Kidney tubule cell (primary cell): ENCODE data around the gene SSH2.
"Not testable (repeated sequence)": the region's sequence is repeated elsewhere in the genome, so short reads cannot be mapped to it uniquely, and the experiment has no call there.

Experiments used
- DNase-seq: peaks from one replicate; pipeline ENCODE4 v3.0.0-alpha.2; 2018; ENCODE audit warnings: low spot score

SSH2 gene, protein sequence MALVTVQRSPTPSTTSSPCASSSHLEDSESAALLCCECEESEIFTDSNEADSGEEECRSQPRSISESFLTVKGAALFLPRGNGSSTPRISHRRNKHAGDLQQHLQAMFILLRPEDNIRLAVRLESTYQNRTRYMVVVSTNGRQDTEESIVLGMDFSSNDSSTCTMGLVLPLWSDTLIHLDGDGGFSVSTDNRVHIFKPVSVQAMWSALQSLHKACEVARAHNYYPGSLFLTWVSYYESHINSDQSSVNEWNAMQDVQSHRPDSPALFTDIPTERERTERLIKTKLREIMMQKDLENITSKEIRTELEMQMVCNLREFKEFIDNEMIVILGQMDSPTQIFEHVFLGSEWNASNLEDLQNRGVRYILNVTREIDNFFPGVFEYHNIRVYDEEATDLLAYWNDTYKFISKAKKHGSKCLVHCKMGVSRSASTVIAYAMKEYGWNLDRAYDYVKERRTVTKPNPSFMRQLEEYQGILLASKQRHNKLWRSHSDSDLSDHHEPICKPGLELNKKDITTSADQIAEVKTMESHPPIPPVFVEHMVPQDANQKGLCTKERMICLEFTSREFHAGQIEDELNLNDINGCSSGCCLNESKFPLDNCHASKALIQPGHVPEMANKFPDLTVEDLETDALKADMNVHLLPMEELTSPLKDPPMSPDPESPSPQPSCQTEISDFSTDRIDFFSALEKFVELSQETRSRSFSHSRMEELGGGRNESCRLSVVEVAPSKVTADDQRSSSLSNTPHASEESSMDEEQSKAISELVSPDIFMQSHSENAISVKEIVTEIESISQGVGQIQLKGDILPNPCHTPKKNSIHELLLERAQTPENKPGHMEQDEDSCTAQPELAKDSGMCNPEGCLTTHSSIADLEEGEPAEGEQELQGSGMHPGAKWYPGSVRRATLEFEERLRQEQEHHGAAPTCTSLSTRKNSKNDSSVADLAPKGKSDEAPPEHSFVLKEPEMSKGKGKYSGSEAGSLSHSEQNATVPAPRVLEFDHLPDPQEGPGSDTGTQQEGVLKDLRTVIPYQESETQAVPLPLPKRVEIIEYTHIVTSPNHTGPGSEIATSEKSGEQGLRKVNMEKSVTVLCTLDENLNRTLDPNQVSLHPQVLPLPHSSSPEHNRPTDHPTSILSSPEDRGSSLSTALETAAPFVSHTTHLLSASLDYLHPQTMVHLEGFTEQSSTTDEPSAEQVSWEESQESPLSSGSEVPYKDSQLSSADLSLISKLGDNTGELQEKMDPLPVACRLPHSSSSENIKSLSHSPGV (N-terminal part only)

DNA sequence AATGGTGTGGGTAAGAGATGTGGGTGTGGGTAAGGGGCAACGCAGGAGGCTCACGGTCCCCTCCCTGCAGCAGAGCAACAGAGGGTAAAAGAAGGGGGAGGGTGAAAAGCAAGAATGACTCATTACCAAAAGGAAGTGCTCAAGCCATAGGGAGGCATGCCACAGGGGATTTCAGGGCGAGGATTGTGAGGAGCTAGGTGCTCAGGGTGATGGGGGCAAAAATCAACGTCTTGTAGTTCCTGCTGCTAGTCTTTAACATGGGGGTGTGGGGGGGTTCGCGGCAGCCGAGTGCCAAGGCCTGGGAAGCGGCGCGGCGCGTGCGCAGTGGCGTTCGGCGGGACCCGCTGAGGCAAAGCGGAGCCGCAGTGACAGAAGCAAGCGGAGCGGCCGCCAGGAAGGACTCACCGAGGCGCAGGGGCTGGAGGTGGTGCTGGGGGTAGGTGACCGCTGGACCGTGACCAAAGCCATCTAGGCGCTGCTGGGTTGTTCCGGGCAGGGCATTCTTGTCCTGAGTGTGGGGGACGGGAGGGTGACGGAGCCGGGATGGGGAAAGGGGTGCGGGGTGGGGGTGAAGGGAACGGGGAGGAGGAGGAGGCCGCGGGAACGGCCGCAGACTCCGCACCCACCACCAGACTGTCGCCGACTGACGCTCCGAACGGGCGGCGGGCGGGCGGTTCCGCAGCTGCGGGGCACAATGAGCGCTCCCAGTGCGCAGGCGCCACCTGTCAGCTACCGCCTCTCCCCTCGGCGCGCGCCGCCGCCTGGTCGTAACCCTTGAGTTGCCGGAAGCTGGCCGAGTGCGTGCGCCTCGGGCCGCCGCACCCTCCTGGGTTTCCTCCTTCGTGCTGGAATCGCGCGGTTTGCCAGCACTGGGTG, at the start of gene SSH2:
SSH2 (minus strand) TSS at position 696 of the 876 bp plus-strand sequence; CDS start at position 468, 228 bp downstream.
- DNase-seq: peak; percentile 94

DNA sequence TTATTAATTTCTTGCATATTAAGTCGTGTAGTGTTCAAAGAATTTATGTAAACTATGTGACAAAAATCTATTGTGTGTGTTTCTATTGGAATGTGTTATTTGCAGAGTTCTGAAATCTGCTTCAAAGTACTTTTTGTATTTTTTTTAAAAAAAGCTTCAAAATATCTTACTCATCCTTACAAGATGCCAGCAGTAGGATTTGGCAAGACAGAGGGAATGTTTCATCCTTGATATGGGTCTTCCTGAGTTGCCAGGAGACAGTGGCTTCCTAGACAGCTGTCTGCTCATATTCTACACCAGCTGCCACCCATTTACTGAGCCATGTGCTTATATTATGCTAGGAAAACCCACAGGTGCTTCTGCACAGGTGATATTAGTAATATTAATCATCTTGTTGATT, 47.8 kb upstream of the SSH2 start:
- DNase-seq: peak; percentile 9

DNA sequence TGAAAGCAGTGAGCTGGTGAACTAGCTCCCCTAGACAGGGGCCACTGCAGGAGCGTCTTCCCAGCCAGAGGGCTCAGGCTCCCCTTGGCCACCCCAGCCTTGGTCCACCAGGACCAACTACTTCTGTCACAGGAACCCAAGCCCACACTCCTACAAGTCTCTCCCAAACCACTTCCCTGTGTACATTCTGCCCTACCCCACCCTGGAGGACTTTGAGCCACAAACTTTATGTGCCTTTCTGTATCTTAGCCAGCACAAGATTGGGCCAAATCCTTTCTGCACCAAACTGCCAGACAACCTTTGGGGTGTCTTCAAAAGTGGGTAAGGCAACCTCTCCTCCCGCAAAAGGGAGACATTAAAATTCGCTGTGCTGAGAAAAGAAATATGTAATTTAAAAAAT, 43.0 kb upstream of the SSH2 start:
- DNase-seq: no peak

DNA sequence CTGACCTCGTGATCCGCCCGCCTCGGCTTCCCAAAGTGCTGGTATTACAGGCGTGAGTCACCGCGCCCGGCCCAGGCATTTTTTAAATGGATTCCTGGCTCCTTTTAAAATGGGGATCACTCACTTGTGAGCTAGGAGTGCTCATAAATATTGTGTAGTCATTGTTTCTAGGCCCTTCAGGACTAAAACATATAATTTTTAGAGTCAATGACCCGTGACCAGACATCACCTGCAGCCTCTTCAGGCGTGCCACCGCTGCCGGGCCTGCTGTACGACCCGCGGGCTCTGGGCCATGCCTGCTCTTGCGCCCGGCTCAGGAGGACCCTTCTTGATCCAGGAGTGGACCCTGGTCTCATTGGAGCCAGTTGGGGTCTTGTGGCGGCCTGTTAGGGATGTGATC, 42.2 kb upstream of the SSH2 start:
- no peak for DNase-seq

DNA sequence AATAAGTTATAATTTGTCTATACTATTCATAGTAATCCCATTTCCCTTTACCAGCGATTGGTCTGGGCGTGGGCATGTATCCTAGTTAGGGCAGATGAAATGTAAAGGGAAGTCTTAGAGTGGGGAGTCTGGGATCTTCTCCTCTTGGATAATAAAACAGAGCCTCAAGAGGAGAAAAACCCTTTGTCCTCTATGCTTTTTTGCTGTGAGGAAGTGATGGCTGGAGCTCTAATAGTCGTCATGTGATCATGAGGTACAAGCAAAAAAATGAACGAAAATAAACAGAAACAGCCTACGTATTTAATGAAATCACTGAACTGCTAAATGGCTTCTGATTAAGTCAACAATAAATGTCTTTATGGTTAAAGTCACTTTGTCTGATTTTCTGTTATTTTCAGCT, 38.2 kb upstream of the SSH2 start:
- no peak for DNase-seq

DNA sequence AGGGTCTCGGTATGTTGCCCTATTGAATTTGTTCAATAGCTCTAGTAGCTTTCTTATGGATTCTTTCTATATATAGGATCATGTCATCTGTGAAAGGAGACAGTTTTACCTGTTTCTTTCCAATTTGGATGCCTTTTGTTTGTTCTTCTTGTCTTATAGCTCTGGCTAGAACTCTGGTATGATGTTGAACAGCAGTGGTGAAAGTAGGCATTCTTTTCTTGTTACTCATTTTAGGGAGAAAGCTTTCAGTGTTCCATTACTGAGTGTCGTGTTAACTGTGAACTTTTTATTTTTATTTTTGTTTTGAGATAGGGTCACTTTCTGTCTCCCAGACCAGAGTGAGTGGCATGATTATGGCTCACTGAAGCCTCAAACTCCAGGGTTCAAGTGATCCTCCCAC, 32.6 kb upstream of the SSH2 start:
- no peak for DNase-seq

DNA sequence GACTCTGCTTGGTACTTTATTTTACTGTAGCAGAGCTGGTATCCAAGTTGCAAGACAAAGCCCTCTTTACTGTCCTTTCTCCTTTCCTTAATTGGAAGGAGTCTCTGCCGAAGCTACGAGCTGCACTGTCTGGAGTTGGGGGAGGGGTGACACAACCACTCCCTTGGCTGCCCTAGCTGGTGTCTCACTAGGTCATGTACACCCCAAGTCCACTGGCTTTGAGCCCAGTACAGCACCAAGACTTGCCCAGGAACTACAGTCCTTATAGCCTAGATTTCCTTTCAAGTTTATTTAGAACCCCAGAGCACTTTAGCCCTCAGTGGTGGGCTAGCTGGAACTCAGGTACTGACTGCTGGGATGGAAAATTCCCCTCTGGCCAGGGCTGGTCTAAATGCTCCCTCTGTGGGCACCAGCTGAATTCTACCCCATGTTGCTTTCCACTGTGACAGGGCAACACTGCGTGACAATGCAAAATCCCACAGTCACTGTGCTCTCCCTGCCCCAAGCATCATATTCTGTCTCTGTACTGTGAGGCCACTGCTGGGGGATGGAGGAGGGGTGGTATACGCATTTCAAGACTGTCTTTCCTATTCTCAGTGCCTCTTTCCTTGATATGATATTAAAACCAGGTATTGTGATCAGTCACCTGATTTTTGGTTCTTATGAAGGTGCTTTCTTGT, 29.8 kb upstream of the SSH2 start:
- DNase-seq: no peak

DNA sequence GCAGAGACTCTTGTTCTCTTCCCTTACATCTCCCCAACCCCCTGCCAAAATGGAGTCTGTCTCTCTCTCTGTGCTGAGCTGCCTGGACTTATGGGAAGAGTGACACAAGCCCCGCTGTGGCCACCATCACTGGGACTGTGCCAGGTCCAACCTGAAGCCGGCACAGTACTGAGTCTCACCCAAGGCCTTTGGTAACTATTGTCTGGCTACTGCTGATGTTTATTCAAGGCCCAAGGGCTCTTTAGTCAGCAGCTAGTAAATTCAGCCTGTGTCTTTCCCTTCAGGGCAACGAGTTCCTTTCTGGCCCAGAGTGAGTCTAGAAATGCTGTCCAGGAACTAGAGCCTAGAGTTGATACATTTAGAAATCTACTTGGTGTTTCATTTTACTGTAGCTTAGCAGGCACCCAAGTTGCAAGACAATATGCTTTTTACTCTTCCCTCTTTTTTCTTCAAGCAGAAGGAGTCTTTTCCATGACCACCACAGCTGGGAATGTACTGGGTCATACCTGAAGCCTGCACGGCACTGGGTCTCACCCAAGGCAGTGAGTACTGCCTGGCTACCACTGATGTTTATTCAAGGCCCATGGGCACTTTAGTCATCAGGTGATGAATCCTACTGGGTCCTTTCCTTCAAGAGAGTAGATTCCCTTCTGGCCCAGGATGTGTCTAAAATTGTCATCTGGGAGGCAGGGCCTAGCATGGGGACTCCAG, 29.1 kb upstream of the SSH2 start:
- peak; percentile 77 for DNase-seq

DNA sequence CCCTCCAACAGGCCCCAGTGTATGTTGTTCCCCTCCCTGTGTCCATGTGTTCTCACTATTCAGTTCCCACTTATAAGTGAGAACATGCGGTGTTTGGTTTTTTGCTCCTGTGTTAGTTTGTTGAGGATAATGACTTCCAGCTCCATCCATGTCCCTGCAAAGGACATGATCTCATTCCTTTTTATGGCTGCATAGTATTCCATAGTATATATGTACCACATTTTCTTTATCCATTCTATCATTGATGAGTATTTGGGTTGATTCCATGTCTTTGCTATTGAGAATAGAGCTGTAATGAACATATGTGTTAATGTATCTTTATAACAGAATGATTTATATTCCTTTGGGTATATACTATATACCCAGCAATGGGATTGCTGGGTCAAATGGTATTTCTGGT, 27.5 kb upstream of the SSH2 start:
- DNase-seq: not testable (repeated sequence)

DNA sequence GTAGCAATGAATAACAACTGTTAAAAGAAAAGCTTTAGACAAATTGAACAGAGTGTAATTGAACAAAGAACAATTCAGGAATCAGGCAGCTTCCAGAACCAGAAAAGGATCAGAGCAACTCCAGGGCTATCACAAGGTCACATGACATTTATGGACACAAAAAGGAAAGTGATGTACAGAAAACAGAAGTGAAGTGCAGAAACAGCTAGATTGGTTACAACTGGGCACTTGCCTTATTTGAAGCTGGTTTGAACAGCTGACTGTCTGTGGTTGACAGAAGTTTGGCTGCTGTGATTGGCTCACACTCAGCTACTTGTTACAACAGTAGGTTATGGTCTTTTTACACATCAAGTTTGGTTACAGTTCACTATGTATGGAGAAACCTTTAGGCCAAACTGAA, 26.2 kb upstream of the SSH2 start:
- no peak for DNase-seq

DNA sequence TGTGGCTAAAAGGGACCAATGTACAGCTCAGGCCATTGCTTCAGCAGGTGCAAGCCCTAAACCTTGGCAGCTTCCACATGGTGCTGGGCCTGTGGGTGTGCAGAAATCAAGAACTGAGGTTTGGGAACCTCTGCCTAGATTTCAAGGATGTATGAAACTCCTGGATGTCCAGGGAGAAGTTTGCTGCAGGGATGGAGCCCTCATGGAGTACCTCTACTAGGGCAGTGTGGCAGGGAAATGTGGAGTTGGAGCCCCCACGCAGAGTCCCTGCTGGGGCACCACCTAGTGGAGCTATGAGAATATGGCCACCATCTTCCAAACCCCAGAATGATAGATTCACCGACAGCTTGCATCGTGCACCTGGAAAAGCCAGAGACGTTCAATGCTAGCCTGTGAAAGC, 24.4 kb upstream of the SSH2 start:
- DNase-seq: no peak

DNA sequence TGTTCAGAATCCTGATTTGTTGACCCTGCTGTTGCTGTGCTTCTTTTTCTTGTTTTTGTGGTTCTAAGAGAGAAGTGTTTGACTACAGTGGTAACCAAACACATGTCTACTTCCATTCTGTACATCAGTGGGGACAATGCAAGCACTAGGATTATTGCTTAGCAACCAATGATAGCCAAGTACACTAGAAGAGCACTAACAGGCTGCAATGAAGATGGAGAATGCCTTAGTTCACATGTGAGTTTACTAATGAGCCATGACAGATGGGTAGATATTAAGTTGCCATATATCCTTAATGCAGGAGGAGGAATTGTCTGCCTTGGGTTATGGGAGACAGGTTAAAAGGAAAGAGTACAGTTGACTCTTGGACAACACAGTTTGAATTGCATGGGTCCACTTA, 19.7 kb upstream of the SSH2 start:
- DNase-seq: no peak

DNA sequence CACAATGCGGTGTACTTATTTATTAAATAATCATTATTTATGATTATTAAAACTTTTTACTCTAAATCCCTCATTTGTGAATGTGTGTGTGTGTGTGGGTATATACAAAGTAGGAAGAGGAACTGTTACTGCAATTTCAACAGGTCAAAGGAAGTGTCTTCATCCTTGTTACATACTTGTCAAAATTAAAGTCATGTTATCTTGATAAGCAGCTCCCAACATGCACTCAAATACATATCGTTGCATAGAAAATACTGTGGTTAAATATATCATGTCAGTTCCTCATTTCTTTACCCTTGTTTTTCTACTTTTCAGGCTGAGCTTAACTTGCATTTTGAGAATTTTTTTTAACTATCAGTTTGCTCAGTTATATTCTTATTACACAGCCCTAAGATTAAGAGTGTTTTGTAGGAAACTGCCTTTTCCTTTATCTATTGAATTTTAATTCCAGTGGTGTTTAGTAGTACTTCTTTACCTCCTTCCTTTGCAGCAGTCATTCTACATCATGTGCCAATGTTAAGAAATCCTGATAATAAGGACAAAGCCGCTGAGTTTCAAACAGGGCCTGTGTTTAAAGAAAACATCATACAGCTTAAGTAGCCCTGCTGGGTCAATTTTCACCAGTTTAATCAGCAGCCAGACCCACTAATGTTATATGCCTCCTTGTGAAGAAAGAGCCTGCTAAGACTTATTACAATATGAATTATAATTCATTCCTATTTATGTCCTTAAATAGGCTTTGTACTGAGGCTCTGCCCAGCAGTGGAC, 18.6 kb upstream of the SSH2 start:
- no peak for DNase-seq

DNA sequence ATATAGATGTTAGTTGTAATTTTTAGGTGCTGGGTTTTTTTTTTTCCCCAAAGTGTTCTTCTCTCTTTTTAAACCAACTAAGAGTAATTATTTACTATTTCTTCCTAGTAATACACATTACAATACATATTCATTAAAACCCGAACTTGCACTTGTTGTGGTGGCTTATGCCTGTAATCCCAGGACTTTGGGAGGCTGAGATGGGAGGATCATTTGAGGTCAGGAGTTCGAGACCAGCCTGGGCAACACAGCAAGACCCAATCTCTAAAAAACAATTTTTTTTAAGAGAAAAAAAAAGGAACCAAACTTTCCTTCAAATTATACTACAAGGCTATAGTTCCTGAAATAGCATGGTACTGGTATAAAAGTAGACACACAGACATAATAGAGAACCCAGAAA, 15.3 kb upstream of the SSH2 start:
- no peak for DNase-seq

DNA sequence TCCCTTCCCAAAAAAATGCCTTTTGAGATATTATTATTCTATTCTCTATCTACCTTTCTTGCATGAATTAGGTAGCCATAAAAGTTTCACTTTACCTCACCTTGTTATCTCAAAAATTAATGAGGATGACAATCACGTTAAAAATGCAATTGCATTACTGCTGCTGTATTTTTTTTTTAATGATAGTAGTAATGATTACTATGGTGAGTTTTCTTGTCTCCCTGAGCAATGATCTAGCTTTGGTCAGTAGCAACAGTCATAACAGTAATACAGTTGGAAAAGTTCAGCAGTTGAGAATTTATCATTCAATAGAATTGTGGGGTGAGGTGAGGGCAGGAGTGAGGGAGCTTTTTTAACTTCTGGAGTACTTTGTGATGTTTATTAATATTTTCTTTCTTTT, 11.3 kb upstream of the SSH2 start, which contains the start of gene EFCAB5:
EFCAB5 (plus strand) TSS at position 301 of the 400 bp plus-strand sequence. CDS start 163 bp downstream, outside the sequence.
- no peak for DNase-seq

DNA sequence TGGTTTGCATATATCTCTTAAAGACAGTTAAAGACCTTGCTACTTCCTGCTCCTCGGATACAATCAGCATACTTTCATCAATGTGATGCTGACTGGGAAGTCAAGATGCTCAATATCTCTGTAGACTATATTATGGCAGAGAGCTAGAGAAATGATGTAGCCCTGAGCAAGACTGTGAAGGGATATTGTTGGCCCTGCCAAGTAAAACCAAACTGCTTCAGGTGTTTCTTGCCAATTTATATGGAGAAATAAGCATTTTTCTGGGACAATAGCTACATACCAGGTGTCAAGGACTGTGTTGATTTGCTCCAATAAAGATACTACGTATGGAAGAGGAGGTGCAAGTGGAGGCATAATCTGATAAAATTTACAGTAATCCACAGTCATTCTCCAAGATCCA, 6.7 kb upstream of the SSH2 start:
- DNase-seq: no peak

DNA sequence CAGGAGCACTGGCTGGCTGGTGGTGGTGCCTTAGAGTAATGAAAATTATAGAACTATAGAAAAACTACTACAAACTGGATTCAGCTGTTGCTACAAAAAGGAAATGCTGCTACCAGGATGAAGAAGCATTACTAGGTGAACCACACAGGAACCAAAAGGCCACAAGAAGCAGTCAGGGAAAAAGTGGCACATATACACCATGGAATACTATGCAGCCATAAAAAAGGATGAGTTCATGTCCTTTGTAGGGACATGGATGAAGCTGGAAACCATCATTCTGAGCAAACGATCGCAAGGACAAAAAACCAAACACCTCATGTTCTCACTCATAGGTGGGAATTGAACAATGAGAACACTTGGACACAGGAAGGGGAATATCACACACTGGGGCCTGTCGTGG, 5.9 kb upstream of the SSH2 start:
- not testable (repeated sequence) for DNase-seq

DNA sequence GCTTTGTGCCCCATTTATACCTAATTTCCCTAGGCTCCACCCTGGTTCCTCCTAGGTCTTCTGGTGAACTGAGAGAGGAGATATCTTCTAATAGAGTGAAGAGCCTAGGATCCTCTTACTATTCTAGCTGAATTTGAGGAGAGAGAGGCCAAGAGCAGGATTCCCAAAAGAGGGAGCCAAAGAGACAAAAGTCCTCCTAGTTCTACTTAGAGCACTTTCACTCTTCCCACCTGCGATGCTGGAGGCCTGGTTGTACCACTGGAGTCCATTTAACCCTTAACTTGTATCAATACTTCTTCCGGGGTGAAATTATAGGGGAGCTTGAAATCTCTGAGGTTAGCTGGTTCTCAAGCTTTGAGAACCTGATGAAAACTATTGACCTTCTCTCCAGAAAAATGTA, 3.4 kb upstream of the SSH2 start:
- DNase-seq: peak; percentile 21

DNA sequence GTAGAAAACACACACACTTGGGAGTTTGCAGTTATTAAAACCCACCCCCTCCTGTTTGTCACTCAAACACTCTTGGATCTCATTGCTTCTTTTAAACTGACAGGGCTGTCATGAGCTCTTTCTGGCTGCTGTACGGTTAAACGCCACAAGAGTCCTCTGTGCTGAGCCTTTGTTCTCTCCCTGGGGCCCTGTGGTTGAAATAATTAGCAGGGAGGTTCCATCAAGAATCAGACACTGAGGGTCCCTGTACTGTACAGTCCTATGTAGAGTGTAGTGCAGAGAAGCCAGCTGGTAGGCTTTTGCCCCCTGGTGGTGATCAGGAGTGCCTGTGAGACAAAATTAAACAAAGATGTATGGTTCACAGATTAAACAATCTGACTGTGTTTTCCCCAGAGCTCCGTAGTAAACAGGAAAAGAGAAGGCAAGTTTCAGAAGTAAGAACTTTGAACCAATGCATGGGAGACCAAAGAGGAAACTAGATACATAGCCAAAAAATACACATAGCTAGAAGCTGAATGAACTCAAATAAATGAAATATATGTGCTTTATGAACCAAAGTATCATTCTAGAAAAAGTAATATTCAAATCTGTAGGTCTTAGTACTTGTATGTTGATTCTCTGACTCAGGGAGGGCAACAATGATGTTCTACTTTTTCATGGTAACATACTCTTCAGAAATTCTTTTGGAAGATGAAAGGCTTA, 1.4 kb upstream of the SSH2 start:
- peak; percentile 82 for DNase-seq
